Measurements from ENCODE around the gene ESR1. TPM values are rescaled to one million over a fixed set of nuclear protein-coding genes. Genes with fewer than 3 reads are reported as not detected.

The ESR1 gene
- total and polyA plus RNA-seq, 2 donors from 2014 or later = 1.1 to 5.2 TPM

DNA sequence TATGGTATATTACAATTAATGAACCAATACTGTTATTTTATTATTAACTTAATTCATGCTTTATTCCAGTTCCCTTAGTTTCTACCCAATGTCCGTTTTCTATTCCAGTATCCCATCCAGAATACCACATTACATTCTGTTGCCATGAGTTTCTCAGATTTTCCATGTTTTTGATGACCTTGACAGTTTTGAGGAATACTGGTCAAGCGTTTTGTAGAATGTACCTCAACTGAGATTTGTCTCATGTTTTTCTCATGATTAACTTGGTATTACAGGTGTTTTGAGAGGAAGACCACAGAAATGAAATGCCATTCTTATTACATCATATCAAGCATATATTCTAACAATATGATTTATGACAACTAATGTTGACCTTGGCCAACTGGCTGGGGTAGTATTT is 23.8 kb upstream of the ESR1 start:
- Histone ChIP-seq H3K36me3 (ENCODE audit: control insufficient read depth in 2 of 3, insufficient read depth in 3 of 3, low read length in 3 of 3) (no peaks in the 10 kb centered on the region), H3K4me3 (ENCODE audit: low read length in 3 of 3) (no peak overlapping the region), H3K4me1 (ENCODE audit: control insufficient read depth in 2 of 3, insufficient read depth in 2 of 3, low read depth in 1 of 3, low read length in 3 of 3) (no peaks in the 10 kb centered on the region), H3K9ac (ENCODE audit: low read length in 3 of 3) (no peak overlapping the region), H3K27me3 (ENCODE audit: control insufficient read depth, insufficient read depth, low read length) (no peaks in the 10 kb centered on the region), H3K27ac (ENCODE audit: low read depth in 2 of 2, low read length in 2 of 2) (no peak overlapping the region), H3K9me3 (ENCODE audit: control insufficient read depth in 2 of 3, insufficient read depth in 1 of 3, low read length in 3 of 3) (no peaks in the 10 kb centered on the region)
- DNase-seq (no peak), FAIRE-seq (no peak)
- intact Hi-C loops (cut with DNase I) = no loop called here
- TF ChIP-seq, protein P1, sequence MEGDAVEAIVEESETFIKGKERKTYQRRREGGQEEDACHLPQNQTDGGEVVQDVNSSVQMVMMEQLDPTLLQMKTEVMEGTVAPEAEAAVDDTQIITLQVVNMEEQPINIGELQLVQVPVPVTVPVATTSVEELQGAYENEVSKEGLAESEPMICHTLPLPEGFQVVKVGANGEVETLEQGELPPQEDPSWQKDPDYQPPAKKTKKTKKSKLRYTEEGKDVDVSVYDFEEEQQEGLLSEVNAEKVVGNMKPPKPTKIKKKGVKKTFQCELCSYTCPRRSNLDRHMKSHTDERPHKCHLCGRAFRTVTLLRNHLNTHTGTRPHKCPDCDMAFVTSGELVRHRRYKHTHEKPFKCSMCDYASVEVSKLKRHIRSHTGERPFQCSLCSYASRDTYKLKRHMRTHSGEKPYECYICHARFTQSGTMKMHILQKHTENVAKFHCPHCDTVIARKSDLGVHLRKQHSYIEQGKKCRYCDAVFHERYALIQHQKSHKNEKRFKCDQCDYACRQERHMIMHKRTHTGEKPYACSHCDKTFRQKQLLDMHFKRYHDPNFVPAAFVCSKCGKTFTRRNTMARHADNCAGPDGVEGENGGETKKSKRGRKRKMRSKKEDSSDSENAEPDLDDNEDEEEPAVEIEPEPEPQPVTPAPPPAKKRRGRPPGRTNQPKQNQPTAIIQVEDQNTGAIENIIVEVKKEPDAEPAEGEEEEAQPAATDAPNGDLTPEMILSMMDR (IDR thresholded peaks at IDR 0.05; ENCODE audit: borderline replicate concordance, extremely low read depth, insufficient read depth) = no peak

DNA sequence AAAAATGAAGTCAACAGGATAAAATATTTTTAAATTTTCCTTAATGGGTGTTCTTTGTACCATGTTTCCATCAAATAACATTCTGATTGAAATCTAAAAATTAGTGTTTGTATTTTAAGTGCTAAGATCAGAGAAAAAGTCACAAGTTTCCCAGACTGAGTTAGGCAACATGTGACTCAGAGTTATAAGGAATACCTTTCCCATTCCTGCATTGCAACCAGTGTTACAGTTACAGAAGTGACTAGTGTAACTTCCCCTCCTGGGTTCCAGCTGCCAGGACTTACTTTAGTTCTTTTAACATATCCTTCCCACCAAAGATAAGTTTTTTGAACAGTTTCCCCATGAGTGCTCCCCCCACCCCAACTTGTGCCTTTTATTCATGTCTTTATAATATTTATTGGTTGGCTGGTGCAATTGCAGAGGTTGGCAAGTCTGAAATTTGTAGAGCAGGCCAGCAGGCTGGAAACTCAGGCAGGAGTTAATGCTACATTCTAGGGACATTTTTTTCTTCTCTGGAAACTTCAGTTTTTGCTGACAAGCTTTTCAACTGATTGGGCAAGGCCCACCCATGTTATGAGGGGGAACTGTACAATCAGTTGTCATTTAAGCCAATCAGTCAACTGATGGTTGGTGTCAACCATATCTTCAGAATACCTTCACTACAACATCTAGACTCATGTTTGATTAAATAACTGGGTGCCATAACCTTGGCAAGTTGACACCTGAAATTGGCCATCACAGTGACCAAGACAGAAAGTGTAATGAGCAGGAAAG is 22.9 kb upstream of the ESR1 start:
- intact Hi-C loops (cut with DNase I) = no loop called here

DNA sequence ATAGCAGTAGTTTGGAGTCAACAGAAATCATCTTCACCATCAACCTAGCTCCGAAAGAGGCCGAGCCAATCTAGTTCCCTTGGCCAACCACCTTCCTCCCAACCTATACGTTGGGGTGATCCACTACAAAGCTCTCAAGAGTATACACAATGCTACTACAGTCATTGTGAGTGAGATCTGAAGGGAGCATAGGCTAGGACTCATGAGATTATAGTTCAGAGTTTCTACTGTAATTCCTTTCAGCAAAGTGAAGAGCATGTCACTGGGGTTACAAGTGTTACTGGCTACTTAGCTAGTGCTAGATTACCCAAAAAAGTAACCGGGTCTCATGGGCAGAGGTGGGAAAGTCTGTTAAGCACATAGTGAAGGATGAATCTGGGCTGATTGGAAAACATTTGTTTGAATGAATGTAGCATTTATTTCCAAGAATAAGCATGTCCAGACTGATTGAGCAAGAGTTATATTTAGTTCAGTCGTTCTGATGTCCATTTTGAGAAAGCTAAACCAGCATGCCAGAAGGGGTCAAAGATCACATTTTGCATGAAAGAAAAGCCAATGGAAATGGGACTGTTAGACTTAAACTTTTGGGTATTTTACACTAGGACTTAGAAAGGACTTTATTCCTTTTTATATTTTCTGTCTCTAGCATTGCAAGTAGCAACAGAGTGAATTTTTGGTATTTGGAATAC is 10.5 kb upstream of the ESR1 start:
- no peak overlapping the region for H3K4me3 ChIP-seq (ENCODE audit: low read length in 3 of 3)
- TF ChIP-seq, protein P1 (IDR thresholded peaks at IDR 0.05; ENCODE audit: borderline replicate concordance, extremely low read depth, insufficient read depth) = no peak
- intact Hi-C loops (cut with DNase I) = no loop called here
- DNase-seq = no peak
- no peaks in the 10 kb centered on the region for H3K27me3 ChIP-seq (ENCODE audit: control insufficient read depth, insufficient read depth, low read length)
- no peak for FAIRE-seq
- H3K27ac ChIP-seq (ENCODE audit: low read depth in 2 of 2, low read length in 2 of 2) = peak overlapping the region in 1 of 2 donors; percentile 36
- no peaks in the 10 kb centered on the region for H3K9me3 ChIP-seq (ENCODE audit: control insufficient read depth in 2 of 3, insufficient read depth in 1 of 3, low read length in 3 of 3)
- H3K9ac ChIP-seq (ENCODE audit: low read length in 3 of 3) = no peak overlapping the region
- no peaks in the 10 kb centered on the region for H3K4me1 ChIP-seq (ENCODE audit: control insufficient read depth in 2 of 3, insufficient read depth in 2 of 3, low read depth in 1 of 3, low read length in 3 of 3)
- H3K36me3 ChIP-seq (ENCODE audit: control insufficient read depth in 2 of 3, insufficient read depth in 3 of 3, low read length in 3 of 3) = no peaks in the 10 kb centered on the region

More for the DNA sequence above, 22.9 kb upstream of the ESR1 start:
- no peaks in the 10 kb centered on the region for H3K36me3 ChIP-seq (ENCODE audit: control insufficient read depth in 2 of 3, insufficient read depth in 3 of 3, low read length in 3 of 3)
- H3K4me3 ChIP-seq (ENCODE audit: low read length in 3 of 3) = no peak overlapping the region
- DNase-seq (no peak), FAIRE-seq (no peak)
- H3K27me3 ChIP-seq (ENCODE audit: control insufficient read depth, insufficient read depth, low read length) = no peaks in the 10 kb centered on the region
- no peak overlapping the region for H3K9ac ChIP-seq (ENCODE audit: low read length in 3 of 3)
- TF ChIP-seq, protein P1 (IDR thresholded peaks at IDR 0.05; ENCODE audit: borderline replicate concordance, extremely low read depth, insufficient read depth) = no peak
- no peaks in the 10 kb centered on the region for H3K9me3 ChIP-seq (ENCODE audit: control insufficient read depth in 2 of 3, insufficient read depth in 1 of 3, low read length in 3 of 3)
- H3K27ac ChIP-seq (ENCODE audit: low read depth in 2 of 2, low read length in 2 of 2) = no peak overlapping the region
- H3K4me1 ChIP-seq (ENCODE audit: control insufficient read depth in 2 of 3, insufficient read depth in 2 of 3, low read depth in 1 of 3, low read length in 3 of 3) = no peaks in the 10 kb centered on the region

All from kidney (tissue), 14 donors.